ENCODE results near the gene RABIF.

- TF ChIP-seq POLR2A (IDR thresholded peaks at IDR 0.05) = no peak
- TF ChIP-seq CTCF (IDR thresholded peaks at IDR 0.05) = no peak
Measured at GRCh38 chr1:202923533-202923932, 34.6 kb upstream of the RABIF start.

Data from suprapubic skin (tissue), 3 donors.